ENCODE results near the gene CCT3.

- no peak for TF ChIP-seq POLR2A (IDR thresholded peaks at IDR 0.05)
- no peak for TF ChIP-seq CTCF (IDR thresholded peaks at IDR 0.05)
These were observed 30.0 kb downstream of the CCT3 start for GRCh38 chr1:156308078-156308477.

Data from esophagus squamous epithelium (tissue), 4 donors.